Lung (tissue), 12 donors: Measurements from ENCODE around the gene GYS1. TPM values are rescaled to one million over a fixed set of nuclear protein-coding genes. Genes with fewer than 3 reads are reported as not detected.
A peak's percentile ranks its signal among the peaks of the same experiment; 100 is the strongest.

Source experiments
- ATAC-seq: fragments of 200-7000 bp; cut with Tn5 transposase; one replicate; pipeline ENCODE4 v1.9.1; 2020; ENCODE audit warnings: moderate number of reproducible peaks; ENCODE audit not compliant: insufficient read depth, low FRiP score
- DNase-seq, 3 donors: peaks; one replicate each; pipeline ENCODE4 v3.0.0-alpha.2; 2013 to 2017
- H3K27ac ChIP-seq, 2 donors: one replicate each; pipeline ENCODE4 v1.5.1; 2013; ENCODE audit warnings: mild to moderate bottlenecking in 2 of 2, moderate library complexity in 2 of 2, control low read depth in 1 of 2, inconsistent platforms in 1 of 2, low read depth in 1 of 2, low read length in 1 of 2
- H3K27me3 ChIP-seq, 3 donors: one replicate each; pipeline ENCODE4 v1.5.1; 2013; ENCODE audit warnings: low read length in 2 of 3; ENCODE audit not compliant: control insufficient read depth in 3 of 3, insufficient read depth in 3 of 3
- H3K36me3 ChIP-seq, 4 donors: one replicate each; pipeline ENCODE4 v1.5.1; 2013; ENCODE audit warnings: low read length in 4 of 4, mild to moderate bottlenecking in 1 of 4, moderate library complexity in 1 of 4; ENCODE audit not compliant: control insufficient read depth in 4 of 4, insufficient read depth in 4 of 4
- H3K4me1 ChIP-seq, 5 donors: one replicate each; pipeline ENCODE4 v1.5.1; 2013; ENCODE audit warnings: low read length in 5 of 5, mild to moderate bottlenecking in 2 of 5, moderate library complexity in 1 of 5; ENCODE audit not compliant: control insufficient read depth in 5 of 5, insufficient read depth in 5 of 5
- H3K4me3 ChIP-seq: one replicate; pipeline ENCODE4 v1.5.1; 2013; ENCODE audit warnings: mild to moderate bottlenecking, control low read depth, moderate library complexity
- H3K9ac ChIP-seq, 2 donors: one replicate each; pipeline ENCODE4 v1.5.1; 2013; ENCODE audit warnings: low read length in 2 of 2, control low read depth in 1 of 2; ENCODE audit not compliant: insufficient read depth in 1 of 2
- H3K9me3 ChIP-seq, 4 donors: one replicate each; pipeline ENCODE4 v1.5.1; 2013; ENCODE audit warnings: low read length in 3 of 4, mild to moderate bottlenecking in 1 of 4, moderate library complexity in 1 of 4; ENCODE audit not compliant: control insufficient read depth in 4 of 4, insufficient read depth in 3 of 4
- WGBS, 2 donors: extraction: QIAGEN DNeasy Blood & Tissue Kit; methylation state at CpG; one replicate each; pipeline ENCODE4 v1.1.7; 2013; 5-methylcytosine and 5-hydroxymethylcytosine counted together
- polyA plus RNA-seq, 2 donors: library from polyadenylated mRNA; stranded (reverse); fragments of 200-250 nt; gene quantifications; one replicate each; pipeline ENCODE4 v1.2.1, GENCODE V29; 2013
- total RNA-seq, 2 donors: library from RNA; depleted of rRNA in 1 of 2; stranded (reverse); fragments of >200 nt in 1 of 2; gene quantifications; one replicate each; pipeline ENCODE4 v1.2.1, GENCODE V29; 2014 to 2021
- TF ChIP-seq, protein P1 (sequence below): IDR thresholded peaks from 2 replicates; pipeline ENCODE4 v1.5.1; 2012; ENCODE audit warnings: mild to moderate bottlenecking; ENCODE audit errors: control extremely low read depth, extremely low read depth
- donor health status: control.
- donor health status: control.
- donor health status: Bipolar disorder and iron deficiency.
- donor health status: healthy.
- donor health status: DM: yes; HTN: yes; CAD: no.

The GYS1 gene
- total and polyA plus RNA-seq, 4 donors = 22.7 to 49.7 (median 31.9) TPM

DNA sequence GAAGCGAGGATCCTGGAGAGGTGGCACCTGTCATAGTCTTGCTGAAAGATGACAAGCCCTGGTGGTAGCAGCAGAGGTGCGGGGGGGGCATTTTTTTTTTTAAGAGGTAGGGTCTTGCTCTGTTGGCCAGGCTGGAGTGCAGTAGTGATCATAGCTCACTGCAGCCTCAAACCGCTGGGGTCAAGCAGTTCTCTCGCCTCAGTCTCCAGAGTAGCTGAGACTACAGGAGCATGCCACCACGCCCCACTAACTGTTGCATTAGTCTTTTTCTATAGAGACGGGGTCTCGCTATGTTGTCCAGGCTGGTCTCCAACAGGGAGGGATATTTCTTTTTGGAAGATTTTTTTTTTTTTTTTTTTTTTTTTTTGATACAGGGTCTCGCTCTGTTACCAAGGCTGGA, 35.1 kb downstream of the GYS1 start:
- ATAC-seq = no peak
- 97% methylated on average over 8 of the region's 8 CpGs for WGBS, 2 donors
- TF ChIP-seq, protein P1, sequence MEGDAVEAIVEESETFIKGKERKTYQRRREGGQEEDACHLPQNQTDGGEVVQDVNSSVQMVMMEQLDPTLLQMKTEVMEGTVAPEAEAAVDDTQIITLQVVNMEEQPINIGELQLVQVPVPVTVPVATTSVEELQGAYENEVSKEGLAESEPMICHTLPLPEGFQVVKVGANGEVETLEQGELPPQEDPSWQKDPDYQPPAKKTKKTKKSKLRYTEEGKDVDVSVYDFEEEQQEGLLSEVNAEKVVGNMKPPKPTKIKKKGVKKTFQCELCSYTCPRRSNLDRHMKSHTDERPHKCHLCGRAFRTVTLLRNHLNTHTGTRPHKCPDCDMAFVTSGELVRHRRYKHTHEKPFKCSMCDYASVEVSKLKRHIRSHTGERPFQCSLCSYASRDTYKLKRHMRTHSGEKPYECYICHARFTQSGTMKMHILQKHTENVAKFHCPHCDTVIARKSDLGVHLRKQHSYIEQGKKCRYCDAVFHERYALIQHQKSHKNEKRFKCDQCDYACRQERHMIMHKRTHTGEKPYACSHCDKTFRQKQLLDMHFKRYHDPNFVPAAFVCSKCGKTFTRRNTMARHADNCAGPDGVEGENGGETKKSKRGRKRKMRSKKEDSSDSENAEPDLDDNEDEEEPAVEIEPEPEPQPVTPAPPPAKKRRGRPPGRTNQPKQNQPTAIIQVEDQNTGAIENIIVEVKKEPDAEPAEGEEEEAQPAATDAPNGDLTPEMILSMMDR = no peak
- H3K36me3 ChIP-seq = peaks cover 0 to 7% (median under 1%) of the 10 kb centered on the region in 4 donors
- H3K9me3 ChIP-seq = no peaks in the 10 kb centered on the region
- no peak for DNase-seq
- no peak overlapping the region for H3K9ac ChIP-seq
- H3K27ac ChIP-seq = no peak overlapping the region
- no peak overlapping the region for H3K4me3 ChIP-seq
- peaks cover 0 to 18% (median 6%) of the 10 kb centered on the region in 5 donors for H3K4me1 ChIP-seq
- no peaks in the 10 kb centered on the region for H3K27me3 ChIP-seq

DNA sequence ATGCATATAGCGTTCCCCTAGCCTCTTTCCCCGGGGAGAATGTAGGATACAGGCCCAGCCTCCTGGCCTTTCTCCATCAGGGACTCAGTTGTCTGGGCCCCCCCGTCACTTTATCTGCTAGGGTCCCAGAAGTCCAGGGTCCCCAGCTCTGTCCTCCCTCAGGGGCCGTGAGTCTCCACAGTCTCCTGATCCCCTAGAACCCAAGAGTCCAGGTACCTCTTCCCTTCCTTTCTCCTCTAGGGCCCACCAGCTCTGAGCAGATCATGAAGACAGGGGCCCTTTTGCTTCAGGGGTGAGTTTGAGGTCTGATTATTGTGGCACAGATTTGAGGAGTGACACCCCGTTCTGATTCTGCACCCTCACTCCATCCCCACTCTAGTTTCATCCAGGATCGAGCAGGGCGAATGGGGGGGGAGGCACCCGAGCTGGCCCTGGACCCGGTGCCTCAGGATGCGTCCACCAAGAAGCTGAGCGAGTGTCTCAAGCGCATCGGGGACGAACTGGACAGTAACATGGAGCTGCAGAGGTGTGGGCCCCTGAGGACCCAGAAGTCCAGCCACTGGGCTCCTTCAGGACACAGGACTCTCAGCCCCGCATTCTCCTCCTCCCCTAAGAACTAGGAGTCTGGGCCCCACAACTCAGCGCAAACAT, 37.7 kb downstream of the GYS1 start:
- TF ChIP-seq, protein P1 = no peak
- DNase-seq (no peak), ATAC-seq (no peak)
- no peaks in the 10 kb centered on the region for H3K27me3 ChIP-seq
- WGBS, 2 donors = 59 to 68% methylated on average over 16 of the region's 16 CpGs
- peak overlapping the region; percentile 86 for H3K4me3 ChIP-seq
- no peaks in the 10 kb centered on the region for H3K9me3 ChIP-seq
- peak overlapping the region; percentile 72 to 79 for H3K27ac ChIP-seq
- H3K9ac ChIP-seq = peak overlapping the region; percentile 63 to 67
- H3K36me3 ChIP-seq = peaks cover 0 to 4% (median under 1%) of the 10 kb centered on the region in 4 donors
- peaks cover 0 to 9% (median 6%) of the 10 kb centered on the region in 5 donors for H3K4me1 ChIP-seq

DNA sequence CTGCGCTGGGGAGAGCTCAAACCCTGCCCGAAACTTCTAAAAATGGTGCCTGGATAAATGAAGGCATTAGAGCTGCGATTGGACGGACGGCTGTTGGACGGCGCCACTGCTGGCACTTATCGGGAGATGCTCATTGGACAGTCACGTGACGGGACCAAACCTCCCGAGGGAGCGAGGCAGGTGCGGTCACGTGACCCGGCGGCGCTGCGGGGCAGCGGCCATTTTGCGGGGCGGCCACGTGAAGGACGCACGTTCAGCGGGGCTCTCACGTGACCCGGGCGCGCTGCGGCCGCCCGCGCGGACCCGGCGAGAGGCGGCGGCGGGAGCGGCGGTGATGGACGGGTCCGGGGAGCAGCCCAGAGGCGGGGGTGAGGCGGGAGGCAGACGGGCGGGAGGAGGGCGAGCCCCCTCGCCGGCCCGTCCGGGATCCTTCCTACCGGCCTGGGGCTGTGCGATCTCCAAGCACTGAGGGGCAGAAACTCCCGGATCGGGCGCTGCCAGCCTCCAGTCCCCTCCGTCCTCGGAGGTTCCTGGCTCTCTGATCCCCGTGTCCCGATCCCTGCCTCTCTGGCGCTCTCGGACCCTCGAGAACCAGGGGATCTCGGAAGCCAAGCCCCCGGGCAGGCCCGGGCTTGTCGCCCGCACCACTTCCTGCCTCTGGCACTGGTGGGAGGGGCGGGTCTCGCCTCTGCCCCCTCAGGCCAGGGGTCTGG, 38.4 kb downstream of the GYS1 start, which contains the start of gene BAX:
BAX (plus strand) TSS at position 281 of the 713 bp plus-strand sequence; CDS start at position 335, 54 bp downstream.
- Histone ChIP-seq H3K9me3 (no peaks in the 10 kb centered on the region), H3K4me1 (peaks cover 0 to 9% (median 7%) of the 10 kb centered on the region in 5 donors), H3K36me3 (peaks cover 0 to 4% (median under 1%) of the 10 kb centered on the region in 4 donors), H3K4me3 (peak within 1 kb of the TSS; percentile 86), H3K27ac (peak within 1 kb of the TSS; percentile 73 to 79), H3K27me3 (no peaks in the 10 kb centered on the region), H3K9ac (peak within 1 kb of the TSS; percentile 63 to 67)
- DNase-seq (peak; percentile 93 to 96 (median 96)), ATAC-seq (peak; percentile 90)
- TF ChIP-seq, protein P1 = no peak
- WGBS, 2 donors = 0 to 1% methylated on average over 67 to 71 of the region's 71 CpGs
